Activated CD8-positive, alpha-beta memory T cell treated with anti-CD3 and anti-CD28 coated beads, Interleukin-2, amount 50 U/mL, for 1 hour (primary cell): Measurements from ENCODE around the gene CACNA1C.

Source experiments
- DNase-seq: peaks from one replicate; pipeline ENCODE4 v3.0.0-alpha.2; 2020; ENCODE audit errors: extremely low read depth

CACNA1C gene

DNA sequence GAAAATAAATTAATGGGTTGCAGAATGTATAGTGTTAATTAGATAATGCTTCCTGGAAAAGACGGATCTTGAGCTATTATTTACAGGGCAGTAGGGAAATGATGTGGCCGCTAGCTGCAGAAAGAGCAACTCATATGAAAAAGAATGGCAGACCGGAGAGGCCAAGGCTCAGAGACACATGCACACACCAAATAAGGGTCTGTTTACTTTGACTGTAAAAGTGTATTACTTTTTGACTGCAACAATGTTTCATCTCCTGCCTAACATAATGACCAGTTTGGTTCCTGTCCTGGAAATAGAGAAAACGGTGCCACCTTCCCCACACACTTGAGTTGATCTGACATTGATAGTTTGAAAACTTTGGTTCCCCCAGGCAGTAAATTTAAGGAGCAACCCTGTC, 290.9 kb downstream of the CACNA1C start:
- DNase-seq = no peak

DNA sequence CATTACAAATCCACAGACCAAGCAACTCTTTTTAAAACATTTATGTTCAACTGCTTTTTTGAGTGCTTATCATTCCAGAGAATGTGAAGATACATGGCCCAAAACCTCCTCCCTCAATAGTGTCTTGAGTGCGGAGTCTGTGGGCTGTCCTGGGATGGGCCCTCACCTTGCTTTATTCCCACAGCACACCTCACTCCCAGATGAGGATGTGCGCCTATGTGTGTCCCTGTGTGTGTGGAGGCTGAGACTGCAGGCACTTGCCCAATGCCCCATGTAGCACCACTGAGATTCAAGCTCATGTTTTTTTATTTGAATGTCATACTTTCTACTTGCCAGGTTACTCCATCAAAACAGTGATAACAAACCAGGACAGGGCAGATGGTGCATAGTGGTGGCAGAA, 291.7 kb downstream of the CACNA1C start:
- DNase-seq = no peak

DNA sequence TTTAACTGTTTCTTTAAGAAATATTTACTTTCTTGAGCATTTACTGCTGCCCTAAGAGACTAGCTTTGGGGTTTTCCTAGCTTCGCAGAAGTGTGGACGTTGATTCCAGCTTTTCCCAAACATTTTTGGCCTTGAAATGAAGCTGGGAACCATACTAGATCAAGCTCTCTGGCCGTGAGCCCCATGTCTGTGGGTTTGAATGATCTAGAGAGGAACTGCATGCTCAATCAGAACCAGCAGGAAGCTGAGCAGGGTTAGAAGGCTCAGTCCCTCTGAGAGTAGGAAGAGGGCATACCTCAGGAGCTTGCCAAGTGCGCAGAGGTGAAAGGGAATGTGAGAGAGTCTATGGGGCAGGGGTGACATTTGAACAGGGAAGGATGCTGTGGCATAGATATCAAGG, 292.1 kb downstream of the CACNA1C start:
- no peak for DNase-seq

GRCh38 chr12:2345902-2346301, 293.1 kb downstream of the CACNA1C start:
- no peak for DNase-seq

- DNase-seq = no peak
Observed at GRCh38 chr12:2346416-2346815, 293.6 kb downstream of the CACNA1C start.

GRCh38 chr12:2347137-2347843, 294.5 kb downstream of the CACNA1C start:
- no peak for DNase-seq

GRCh38 chr12:2347844-2348481, 295.2 kb downstream of the CACNA1C start:
- DNase-seq = no peak

- no peak for DNase-seq
Observed at GRCh38 chr12:2348482-2348852, 295.7 kb downstream of the CACNA1C start.

DNA sequence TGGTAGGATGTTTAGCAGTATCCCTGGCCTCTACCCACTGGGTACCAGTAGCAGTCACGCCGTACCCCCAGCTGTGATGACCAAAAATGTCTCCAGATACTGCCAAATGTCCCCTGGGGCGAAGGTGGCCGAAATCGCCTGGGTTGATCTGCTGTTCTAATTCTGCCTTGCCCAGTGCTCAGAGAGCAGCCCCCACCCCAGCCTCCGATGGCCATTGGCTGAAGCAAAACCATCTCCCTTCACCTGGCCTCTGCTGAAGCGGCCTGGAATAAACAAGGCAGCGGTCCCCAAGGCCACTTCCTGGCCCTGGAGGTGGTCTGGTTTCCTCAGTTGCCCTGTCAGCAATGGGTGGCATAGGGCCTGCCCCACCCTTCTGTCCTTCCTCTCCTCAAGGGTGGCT, 298.4 kb downstream of the CACNA1C start:
- DNase-seq = no peak

DNA sequence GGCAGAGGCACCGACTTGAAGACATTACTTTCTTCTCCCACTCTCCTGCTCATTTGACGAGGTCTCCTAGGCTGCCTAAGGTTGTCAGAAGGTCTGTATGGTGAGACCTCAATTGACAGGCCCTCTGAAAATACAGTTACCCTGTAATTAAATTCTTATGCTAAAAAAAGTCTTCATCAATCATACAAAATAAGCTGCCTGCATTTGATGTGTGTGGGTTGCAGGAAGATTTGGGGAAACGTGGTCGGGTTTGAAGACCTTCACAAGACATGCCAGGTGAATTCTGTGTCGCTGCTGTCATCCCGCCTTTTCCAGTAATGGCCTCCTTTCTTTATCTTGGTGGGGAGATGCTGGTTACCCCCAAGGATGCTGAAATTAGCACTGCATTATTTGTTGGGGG, 299.4 kb downstream of the CACNA1C start:
- DNase-seq = no peak

- no peak for DNase-seq
Observed at GRCh38 chr12:2353281-2353680, 300.5 kb downstream of the CACNA1C start.

GRCh38 chr12:2353691-2354090, 300.9 kb downstream of the CACNA1C start:
- DNase-seq = no peak

DNA sequence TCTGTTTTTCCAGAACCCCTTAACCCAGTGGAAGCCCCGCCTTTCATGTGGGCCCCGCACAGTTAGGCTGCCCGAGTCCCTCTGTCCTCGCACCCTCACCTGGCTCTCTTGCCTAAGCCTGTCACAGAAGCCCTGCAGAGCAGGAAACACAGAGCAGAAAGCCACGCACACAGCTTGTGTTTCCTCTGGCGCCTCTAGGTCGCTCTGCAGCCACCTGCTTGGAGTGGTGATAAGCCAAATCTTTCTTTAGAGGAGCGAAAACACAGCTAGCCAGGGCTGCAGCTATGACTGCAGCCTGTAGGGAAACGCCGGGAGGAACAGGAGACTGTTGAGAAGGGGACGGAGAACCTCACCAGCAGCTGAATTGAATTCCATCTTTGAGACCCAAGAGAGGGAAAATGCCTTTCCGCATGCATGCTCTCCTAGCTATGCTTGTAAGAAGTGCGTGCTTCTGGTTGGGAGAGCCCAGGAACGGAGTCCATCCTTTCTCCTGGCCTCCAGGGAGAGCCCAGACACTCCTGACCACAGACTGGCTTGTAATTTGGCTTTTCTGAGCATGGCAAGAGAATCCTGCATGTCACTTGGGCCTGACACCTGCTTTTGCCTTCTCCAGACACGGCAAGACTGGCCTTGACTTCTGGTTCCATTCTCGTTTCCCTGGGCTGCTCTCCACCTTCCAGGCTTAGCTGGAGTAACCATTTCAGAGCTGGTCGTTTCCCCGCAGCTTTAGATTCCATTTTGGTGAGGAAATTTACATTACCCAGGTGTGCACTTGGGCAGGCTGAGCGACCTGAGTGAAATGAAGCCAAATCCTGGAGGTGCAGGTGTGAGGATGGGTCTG, 301.6 kb downstream of the CACNA1C start:
- no peak for DNase-seq

GRCh38 chr12:2355198-2355597, 302.4 kb downstream of the CACNA1C start:
- DNase-seq = no peak

DNA sequence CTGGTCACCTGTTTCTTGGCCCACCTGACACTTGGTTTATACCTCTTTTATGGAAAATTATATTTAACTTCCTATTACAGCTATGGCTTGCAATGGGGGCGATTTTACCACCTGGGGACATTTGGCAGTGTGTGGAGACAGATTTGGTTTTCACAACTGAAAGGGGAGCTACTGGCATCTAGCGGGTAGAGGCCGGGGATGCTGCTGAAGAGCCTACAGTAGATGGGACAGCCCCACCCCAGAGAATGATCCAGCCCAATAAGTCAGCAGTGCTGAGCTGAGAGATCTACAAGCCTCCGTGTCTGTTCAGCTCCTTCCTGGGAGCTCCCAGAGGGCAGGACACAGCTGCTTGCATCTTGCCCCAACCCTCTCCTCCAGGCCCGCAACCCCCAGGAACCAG, 302.8 kb downstream of the CACNA1C start:
- no peak for DNase-seq

- no peak for DNase-seq
Observed at GRCh38 chr12:2356601-2357125, 303.9 kb downstream of the CACNA1C start.

DNA sequence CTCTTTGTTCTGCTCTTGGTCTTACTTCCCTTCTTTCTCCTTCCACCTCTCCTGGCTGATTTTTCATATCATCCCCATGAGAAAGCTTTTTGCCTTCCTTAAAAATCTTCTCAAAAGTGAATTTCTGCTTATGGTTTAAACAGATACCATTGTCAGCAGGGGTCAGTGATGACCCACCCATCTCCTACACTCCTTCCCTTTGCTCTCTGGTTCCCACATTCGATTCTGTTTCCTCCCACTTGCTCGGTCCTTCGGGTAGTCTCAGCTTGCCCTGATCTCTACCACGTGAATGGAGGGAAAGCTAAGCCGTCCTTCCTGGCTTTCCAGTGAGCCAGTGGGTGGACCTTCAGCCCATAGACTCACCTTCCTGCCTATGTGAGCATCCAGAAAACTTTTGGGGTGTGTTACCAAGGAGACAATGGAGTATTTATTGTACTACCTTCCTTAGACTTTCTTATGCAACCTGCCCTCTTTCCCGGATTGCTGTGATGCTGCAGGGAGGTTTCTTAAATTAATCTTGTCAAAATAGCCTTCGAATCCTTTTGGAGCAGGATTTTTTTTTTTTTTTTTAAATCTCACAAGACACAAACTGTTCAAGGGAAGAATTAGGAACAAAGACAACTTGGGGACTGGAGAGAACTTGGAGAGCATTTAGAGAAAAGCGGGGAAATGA, 306.3 kb downstream of the CACNA1C start:
- no peak for DNase-seq

DNA sequence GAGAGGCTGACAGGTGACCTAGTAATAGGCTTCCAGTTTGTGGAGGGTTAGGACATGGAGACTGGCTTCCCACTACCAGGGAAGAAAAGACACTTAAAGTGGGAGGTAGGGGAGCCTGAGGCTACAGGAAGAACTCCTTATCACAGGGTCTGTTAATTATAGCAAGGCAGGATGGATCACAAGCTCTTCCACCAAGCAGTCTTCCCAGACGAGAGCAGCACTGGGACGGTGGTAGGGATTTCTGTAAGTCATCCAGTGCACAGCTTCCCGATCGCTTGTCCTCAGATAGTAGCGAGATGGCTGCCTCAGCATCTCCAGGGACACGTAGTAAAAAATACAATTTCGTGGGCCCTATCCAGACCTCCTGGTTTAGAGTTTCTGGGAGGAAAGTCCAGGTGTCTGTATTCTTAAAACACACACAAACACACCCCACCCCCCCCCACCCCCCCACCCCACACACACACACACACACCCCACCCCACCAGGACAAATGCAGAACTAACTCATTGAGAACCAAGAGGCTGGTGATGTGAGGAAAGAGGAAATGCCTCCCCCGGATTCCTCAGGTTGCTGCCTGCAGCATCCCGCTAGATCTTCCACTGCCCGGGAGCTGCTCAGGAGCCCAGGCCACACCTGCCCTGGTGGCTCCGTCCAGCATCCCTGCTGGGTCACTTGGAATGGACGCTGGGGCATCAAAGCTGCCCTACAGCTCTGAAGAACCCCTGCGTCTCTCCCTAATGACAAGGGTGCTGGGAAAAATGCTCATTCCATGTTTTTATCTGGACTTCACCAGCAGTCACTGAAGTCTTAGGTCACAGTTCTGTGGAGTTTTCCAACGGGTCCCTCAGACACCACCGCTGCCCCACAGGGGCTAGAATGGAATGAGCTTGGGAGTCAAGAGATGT, 307.2 kb downstream of the CACNA1C start:
- DNase-seq = no peak

- no peak for DNase-seq
Observed at GRCh38 chr12:2360630-2361170, 307.9 kb downstream of the CACNA1C start.

DNA sequence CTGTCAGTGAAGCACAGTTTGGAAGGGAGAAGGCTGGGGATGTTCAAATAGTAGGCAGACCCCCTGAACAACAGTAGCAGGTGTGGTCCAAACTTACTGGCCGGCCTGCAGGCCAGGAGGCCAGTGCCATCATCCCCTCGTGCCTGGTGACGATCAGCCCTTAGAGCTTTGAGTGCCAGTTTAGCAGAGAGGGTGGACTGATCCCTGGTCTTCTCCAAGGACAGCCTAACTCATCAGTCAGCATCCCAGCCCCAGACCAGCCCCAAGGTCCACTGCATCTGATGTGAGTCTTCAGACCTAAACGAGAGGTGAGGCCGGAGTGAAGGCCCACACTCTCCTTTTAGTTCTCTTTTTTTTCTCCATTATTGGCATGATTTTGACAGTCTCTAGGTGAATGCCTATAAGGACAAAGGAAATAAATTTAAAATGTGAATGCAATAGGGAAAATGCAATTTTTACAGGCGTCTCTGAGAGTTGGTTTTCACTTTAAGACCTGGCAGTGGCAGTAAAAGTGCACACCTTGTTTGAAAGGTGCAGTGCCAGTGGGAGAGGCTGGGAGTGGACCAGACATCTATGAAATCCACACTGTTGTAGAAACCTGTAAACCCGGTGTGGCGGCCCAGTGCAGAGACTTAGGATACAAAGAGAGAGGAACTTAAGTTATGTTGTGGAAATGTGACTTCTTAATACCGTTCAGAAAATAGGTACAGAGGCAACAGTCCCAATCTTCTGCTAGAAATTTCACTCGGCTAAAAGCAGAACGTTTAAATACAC, 311.2 kb downstream of the CACNA1C start:
- DNase-seq = no peak
